ENCODE data around the gene CDR2L.
"Not testable (repeated sequence)": the region's sequence is repeated elsewhere in the genome, so short reads cannot be mapped to it uniquely, and the experiment has no call there.

The CDR2L gene

DNA sequence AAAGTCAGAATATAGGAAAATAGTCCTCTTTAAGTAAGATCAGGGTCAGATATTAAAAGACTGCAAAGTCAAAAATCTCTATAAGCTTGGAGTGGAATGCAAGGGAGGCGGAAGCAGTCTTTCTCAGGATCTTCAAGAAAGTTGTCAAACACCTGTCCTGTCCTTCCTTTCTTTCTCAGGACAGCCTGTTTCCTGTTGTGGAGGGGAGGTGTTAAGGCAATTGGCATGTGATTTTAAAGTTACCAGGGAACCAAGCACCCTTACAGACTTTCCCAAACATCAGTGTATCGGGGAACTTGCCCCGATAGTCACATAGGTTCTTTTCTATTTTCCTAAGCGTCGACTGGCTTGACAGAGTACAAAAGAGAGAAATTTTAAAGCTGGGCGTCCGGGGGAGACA lies 57.3 kb downstream of the CDR2L start:
- no peak for DNase-seq (ENCODE audit: low spot score)

DNA sequence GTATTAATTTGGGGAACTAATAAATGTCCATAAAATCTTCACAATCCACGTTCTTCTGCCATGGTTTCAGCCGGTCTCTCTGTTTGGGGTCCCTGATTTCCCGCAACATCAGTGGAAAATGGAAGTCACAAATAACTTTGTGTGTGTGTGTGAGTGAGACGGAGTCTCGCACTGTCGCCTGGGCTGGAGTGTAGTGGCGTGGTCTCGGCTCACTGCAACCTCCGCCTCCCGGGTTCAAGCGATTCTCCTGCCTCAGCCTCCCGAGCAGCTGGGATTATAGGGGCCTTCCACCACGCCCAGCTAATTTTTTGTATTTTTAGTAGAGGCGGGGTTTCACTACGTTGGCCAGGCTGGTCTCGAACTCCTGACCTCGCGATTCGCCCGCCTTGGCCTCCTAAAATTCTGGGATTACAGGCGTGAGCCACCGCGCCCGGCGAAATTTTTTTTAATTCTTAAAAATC lies 58.5 kb downstream of the CDR2L start:
- not testable (repeated sequence) for DNase-seq (ENCODE audit: low spot score)

DNA sequence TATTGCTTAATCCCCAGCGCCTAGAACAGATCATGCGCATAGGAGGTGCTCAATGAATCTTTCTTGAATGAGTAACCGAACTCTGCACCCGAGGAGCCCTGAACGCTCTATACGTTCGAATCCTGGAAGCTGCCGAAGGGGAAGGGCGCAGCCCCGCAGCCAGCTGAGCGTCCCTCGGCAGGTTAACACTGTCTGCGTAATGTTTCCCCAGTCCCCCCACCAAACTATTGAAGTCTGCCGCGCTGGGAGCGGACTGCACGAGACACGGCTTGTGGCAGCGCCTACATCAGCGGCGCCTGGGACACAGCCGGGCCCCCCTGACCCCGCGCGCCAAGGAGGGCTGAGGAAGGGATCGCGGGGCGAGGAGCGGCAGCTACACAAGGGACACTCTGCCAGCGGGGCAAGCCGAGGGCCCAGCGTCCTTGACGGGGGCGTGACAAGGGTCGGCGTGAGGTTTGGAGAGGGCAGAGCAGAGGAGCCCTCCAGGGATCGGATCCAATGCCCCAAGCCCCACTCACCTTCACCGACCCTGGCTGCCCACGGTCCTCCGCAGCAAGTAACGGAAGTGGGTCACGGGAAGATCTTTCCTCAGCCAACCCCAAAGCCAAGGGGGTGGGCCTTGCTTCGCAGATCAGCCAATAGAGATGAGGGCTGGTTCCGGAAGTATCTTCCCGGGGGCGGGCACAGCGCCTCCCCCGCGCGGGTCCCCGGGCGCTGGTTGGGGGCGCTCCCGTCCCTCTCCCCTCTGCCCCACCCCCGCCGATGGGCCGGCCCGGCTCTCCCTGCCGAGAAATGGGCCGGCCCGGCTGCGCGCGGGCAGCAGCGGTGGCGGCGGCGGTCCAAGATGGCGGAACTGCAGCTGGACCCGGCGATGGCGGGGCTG lies 59.2 kb downstream of the CDR2L start, which contains the start of the genes ATP5PD and KCTD2:
ATP5PD (minus strand) TSS at position 563 of the 883 bp plus-strand sequence. CDS start 4,319 bp downstream, outside the sequence.
KCTD2 (plus strand) TSS at position 819 of the 883 bp plus-strand sequence; CDS start at position 845, 26 bp downstream.
- peak; percentile 96 for DNase-seq (ENCODE audit: low spot score)

DNA sequence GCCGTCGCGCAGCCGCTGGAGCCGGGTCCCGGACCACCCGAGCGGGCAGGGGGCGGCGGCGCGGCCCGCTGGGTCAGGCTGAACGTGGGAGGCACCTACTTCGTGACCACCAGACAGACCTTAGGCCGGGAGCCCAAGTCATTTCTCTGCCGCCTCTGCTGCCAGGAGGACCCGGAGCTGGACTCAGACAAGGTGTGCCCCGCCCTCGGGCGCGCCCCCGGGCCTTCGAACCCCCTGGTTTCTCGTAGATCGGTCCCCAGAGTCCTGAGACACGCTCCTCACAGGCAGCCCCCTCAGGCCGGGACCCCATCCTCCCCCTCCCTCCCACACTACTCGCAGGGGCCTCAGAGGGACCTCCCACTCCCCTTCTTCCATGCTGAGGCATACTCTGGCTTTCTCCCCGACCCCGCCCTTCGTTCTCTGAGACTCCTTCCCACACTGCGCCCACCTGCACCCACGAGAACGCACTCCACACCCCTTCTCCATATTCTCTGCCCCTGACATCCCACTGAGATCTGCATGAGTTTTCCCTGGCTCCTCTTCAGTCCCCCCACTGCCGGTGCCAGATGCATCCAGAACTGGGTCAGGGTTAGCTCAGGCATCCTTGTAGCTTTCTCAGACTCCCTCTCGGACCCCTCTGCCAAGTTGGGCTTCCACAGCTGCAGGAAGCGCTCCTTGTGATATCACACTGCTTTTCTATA lies 60.1 kb downstream of the CDR2L start:
- no peak for DNase-seq (ENCODE audit: low spot score)

- DNase-seq (ENCODE audit: low spot score) = no peak
Measured at GRCh38 chr17:75048249-75048878, 60.9 kb downstream of the CDR2L start.

- DNase-seq (ENCODE audit: low spot score) = no peak
Measured at GRCh38 chr17:75049057-75049456, 61.6 kb downstream of the CDR2L start.

DNA sequence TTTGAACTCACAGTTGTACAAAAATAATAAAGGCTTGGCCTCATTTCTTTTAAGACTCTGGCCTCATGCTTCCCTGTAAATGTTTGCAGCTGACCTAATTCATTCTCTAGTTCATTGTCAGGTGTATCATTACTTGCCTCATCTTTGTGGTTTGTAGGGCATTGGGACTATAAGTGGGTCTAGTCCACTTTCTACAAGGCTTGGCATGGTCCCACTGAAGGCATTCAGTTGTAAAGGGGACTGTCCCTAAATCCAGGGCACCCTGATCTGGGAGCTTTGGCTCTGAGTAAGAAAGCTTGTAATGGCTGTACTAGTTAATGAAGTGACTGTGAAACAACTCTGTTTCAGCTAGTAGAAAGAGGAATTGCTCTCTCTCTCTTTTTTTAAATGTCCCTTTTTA lies 62.3 kb downstream of the CDR2L start:
- no peak for DNase-seq (ENCODE audit: low spot score)

DNA sequence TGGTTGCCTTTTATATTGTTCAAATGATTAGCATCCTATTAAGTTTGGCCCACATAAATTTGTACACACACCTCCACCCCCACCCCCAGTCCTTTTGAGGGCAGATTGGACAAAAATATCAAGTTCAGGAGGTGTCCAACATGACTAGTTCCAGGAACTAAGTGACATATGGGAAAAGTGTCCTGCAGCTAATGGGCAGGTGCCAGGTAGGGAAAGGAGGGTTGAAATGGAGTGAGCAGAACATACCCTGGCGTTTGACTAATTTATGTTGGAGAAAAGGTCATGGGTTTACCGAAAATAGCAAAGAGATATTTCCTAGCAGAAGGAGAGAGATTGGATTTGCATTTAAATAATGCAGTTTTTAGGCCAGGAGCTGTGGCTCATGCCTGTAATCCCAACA lies 64.5 kb downstream of the CDR2L start:
- DNase-seq (ENCODE audit: low spot score) = no peak

All from CD4-positive, alpha-beta T cell treated with Interleukin-15 for 4 hours (primary cell).